ENCODE measurements around the gene TCN2. TPM values are rescaled to one million over a fixed set of nuclear protein-coding genes. Genes with fewer than 3 reads are reported as not detected.

Gene TCN2
- total and polyA plus RNA-seq, 9 of the 15 experiments (the other 6 are each of a cell fraction or from before 2014, with no cell fraction given): 0.88 to 5.4 (median 1.7) TPM

GRCh38 chr22:30643055-30643875, 36.3 kb downstream of the TCN2 start:
- H3K79me2 ChIP-seq (ENCODE audit: control insufficient read depth, insufficient read depth, low read length): no peaks in the 10 kb centered on the region
- TF ChIP-seq TBP (optimal IDR thresholded peaks at IDR 0.05; ENCODE audit: low read depth, low read length) (no peak), ZNF354B (CRISPR knock-in tag; IDR thresholded peaks at IDR 0.05) (no peak), CEBPB (tag; IDR thresholded peaks at IDR 0.05) (no peak), ZBTB2 (IDR thresholded peaks at IDR 0.05) (no peak), USF2 (CRISPR knock-in tag; IDR thresholded peaks at IDR 0.05) (no peak), ZNF586 (CRISPR knock-in tag; conservative IDR thresholded peaks at IDR 0.05) (no peak), POLR3G (IDR thresholded peaks at IDR 0.05; ENCODE audit: extremely low read depth, insufficient read length, insufficient replicate concordance) (no peak)
- FAIRE-seq (no peak), ATAC-seq (no peak), DNase-seq (ENCODE audit: extremely low read depth in 1 of 4, low spot score in 3 of 4) (no peak)
- no peaks in the 10 kb centered on the region for H3K27me3 ChIP-seq (ENCODE audit: control insufficient read depth in 2 of 2, insufficient read depth in 2 of 2, low read length in 2 of 2)
- H2AFZ ChIP-seq (ENCODE audit: low read depth, low read length): no peak overlapping the region
- no peaks in the 10 kb centered on the region for H3K36me3 ChIP-seq (ENCODE audit: control insufficient read depth, insufficient read depth, low read length)
- H3K9me1 ChIP-seq (ENCODE audit: control insufficient read depth, insufficient read depth, low read length): no peaks in the 10 kb centered on the region
- no TSS peak for BruUV-seq (replicated peaks)
- H3K27ac ChIP-seq (ENCODE audit: extremely low read depth, low read depth, low read length): no peak overlapping the region
- in situ Hi-C loops (cut with MboI) (no loop called here), intact Hi-C loops (cut with micrococcal nuclease) (no loop called here)
- no peak overlapping the region for H3K4me3 ChIP-seq
- no peaks in the 10 kb centered on the region for H3K9me3 ChIP-seq (replicated peaks; ENCODE audit: control insufficient read depth, insufficient read depth, low read depth, low read length)
- no peak overlapping the region for H3K4me2 ChIP-seq (ENCODE audit: insufficient read depth, low read length)
- no peak overlapping the region for H3K9ac ChIP-seq (ENCODE audit: insufficient read depth in 1 of 2, low read depth in 2 of 2, low read length in 2 of 2)
- H3K4me1 ChIP-seq (replicated peaks in 1 of 2; ENCODE audit: control insufficient read depth in 2 of 2, insufficient read depth in 2 of 2, low read length in 2 of 2): peaks cover 3 to 17% of the 10 kb centered on the region in 2 experiments; a peak in 4 of 5 replicates
- H4K20me1 ChIP-seq (replicated peaks; ENCODE audit: control insufficient read depth, insufficient read depth, low read length): no peaks in the 10 kb centered on the region
- POLR2A ChIA-PET: no interaction called here
- CTCF ChIA-PET (ENCODE audit: low intra/inter-chr PET ratio): no interaction called here
- WGBS (ENCODE audit: insufficient coverage, low coverage, missing lambda C conversion rate): 37% methylated on average over 3 of the region's 16 CpGs

All from K562 (cell line).